Upper lobe of left lung (tissue), 4 donors: ENCODE results near the gene DIP2C.

Source experiments
- POLR2A ChIP-seq, 4 donors: fragments of 450-650 bp; IDR thresholded peaks; one replicate each; pipeline ENCODE4 v1.5.1; 2016 to 2017; ENCODE audit warnings: antibody characterized with exemption in 4 of 4, mild to moderate bottlenecking in 2 of 4
- TF ChIP-seq, protein P1 (sequence below), 6 experiments: fragments of 450-650 bp in 4 of 6; fragments of 200-600 bp in 2 of 6; sonication (generic) in 2 of 6; IDR thresholded peaks; one replicate each; pipeline ENCODE4 v1.5.1; 2016 to 2019; ENCODE audit warnings: antibody characterized with exemption in 6 of 6

DNA sequence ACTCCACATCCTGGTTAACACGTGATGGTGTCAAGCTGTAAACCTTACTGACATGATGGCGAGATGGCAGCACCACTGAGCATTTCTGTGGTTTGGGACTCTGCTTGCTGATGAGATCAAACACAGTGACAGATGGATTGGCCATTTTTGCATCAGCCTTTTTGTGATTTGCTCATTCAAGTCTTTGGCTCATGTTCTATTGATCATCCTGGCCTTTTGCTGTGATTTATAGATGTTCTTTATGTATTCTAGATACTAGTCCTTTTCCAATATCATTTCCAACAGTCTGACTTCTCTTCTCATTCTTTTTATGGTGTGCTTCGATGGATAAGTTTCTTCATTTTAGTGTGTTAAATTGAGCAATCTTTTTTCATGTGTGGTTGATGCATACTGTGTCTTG, 24.7 kb upstream of the DIP2C start:
- TF ChIP-seq, protein P1, sequence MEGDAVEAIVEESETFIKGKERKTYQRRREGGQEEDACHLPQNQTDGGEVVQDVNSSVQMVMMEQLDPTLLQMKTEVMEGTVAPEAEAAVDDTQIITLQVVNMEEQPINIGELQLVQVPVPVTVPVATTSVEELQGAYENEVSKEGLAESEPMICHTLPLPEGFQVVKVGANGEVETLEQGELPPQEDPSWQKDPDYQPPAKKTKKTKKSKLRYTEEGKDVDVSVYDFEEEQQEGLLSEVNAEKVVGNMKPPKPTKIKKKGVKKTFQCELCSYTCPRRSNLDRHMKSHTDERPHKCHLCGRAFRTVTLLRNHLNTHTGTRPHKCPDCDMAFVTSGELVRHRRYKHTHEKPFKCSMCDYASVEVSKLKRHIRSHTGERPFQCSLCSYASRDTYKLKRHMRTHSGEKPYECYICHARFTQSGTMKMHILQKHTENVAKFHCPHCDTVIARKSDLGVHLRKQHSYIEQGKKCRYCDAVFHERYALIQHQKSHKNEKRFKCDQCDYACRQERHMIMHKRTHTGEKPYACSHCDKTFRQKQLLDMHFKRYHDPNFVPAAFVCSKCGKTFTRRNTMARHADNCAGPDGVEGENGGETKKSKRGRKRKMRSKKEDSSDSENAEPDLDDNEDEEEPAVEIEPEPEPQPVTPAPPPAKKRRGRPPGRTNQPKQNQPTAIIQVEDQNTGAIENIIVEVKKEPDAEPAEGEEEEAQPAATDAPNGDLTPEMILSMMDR (IDR thresholded peaks at IDR 0.05), result no peak
- TF ChIP-seq POLR2A (IDR thresholded peaks at IDR 0.05), result no peak
